Esophagus squamous epithelium (tissue), 4 donors: ENCODE measurements around the gene GIPC2.

ENCODE experiments used
- CTCF ChIP-seq, 6 experiments: fragments of 450-650 bp in 4 of 6; fragments of 200-600 bp in 2 of 6; sonication (generic) in 2 of 6; IDR thresholded peaks; one replicate each; pipeline ENCODE4 v1.5.1; 2016 to 2019; ENCODE audit warnings: antibody characterized with exemption in 6 of 6, mild to moderate bottlenecking in 4 of 6, moderate library complexity in 4 of 6
- POLR2A ChIP-seq, 4 donors: fragments of 450-650 bp; IDR thresholded peaks; one replicate each; pipeline ENCODE4 v1.6.1; 2017; ENCODE audit warnings: antibody characterized with exemption in 4 of 4, mild to moderate bottlenecking in 4 of 4, moderate library complexity in 3 of 4

- no peak for TF ChIP-seq CTCF (IDR thresholded peaks at IDR 0.05)
- TF ChIP-seq POLR2A (IDR thresholded peaks at IDR 0.05), result no peak
Measured at GRCh38 chr1:78081980-78082860, 36.5 kb downstream of the GIPC2 start.
